ENCODE measurements around the gene FLACC1.
"Not testable (repeated sequence)": the region's sequence is repeated elsewhere in the genome, so short reads cannot be mapped to it uniquely, and the experiment has no call there.

Gene FLACC1

DNA sequence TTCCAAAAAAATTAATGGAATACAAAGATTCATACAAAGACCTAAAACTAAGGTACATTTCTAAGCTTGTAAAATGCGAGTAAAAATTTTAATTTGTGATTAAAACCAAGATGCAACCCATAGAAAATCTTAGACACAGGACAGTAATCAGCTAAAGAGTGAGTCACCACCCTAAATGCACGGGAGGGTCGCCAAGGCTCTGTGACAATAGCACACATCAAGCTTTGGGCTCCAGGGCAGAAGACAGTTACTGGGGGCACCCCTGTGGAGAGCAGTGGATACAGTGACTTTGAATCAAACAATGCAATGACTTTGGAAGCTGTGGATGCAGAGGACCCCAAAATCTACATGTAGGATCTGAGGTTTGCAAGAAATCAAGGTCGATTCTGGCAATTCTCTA is 7.5 kb downstream of the FLACC1 start:
- DNase-seq (ENCODE audit: low spot score) = no peak

DNA sequence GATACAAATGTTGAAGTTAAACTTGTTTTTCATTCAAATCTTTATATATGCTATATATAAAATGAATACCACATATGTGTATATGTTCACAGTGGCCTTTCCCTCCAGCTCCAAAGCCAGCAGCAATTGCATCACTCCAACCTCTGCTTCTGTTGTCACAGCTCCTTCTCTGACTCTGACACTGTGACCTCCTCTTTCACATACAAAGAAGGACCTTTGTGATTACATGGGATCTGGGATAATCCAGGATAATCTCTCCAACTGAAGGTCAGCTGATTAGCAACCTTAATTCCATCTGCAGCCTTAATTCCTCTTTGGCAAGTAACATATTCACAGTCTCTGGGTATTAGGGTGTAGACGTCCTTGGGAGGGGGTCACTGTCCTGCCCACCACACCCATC is 8.4 kb downstream of the FLACC1 start:
- no peak for DNase-seq (ENCODE audit: low spot score)

DNA sequence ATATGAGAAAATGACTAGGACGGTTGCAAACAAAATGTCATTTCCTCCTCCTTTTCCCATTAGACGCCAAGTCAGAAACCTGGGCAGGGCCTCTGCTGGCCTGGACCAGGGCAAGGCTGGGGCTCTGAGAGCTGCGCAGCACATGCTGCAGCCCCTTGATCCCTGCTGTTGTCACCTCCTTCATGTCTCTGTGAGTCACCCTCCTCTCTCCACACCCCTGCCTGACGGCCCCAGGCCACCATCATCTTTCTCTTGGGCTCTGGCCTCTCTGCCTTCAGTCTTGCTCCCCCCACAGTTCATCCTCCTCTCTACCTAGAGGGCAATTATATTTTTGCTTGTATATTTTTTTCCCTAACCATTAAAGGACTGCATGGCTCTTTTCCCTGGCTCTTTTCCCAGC is 10.0 kb downstream of the FLACC1 start:
- DNase-seq (ENCODE audit: low spot score) = no peak

- no peak for DNase-seq (ENCODE audit: low spot score)
These were observed 11.4 kb downstream of the FLACC1 start for GRCh38 chr2:201345625-201346213.

- no peak for DNase-seq (ENCODE audit: low spot score)
These were observed 12.3 kb downstream of the FLACC1 start for GRCh38 chr2:201344663-201345366.

GRCh38 chr2:201343559-201343958 is 13.6 kb downstream of the FLACC1 start:
- no peak for DNase-seq (ENCODE audit: low spot score)

GRCh38 chr2:201342923-201343322 is 14.2 kb downstream of the FLACC1 start:
- DNase-seq (ENCODE audit: low spot score) = no peak

DNA sequence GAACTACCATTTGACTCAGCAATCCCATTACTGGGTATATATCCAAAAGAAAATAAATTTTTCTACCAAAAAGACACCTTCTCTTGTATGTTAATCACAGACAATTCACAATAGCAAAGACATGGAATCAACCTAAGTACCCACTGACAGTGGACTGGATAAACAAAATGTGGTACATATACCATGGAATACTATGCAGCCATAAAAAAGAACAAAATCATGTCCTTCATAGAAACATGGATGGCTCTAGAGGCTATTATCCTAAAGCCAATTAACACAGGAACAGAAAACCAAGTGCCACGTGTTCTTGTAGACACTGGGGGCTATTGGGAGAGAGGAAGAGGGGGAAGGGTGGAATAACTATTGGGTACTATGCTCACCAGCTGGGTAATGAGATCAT is 27.7 kb downstream of the FLACC1 start:
- DNase-seq (ENCODE audit: low spot score) = no peak

DNA sequence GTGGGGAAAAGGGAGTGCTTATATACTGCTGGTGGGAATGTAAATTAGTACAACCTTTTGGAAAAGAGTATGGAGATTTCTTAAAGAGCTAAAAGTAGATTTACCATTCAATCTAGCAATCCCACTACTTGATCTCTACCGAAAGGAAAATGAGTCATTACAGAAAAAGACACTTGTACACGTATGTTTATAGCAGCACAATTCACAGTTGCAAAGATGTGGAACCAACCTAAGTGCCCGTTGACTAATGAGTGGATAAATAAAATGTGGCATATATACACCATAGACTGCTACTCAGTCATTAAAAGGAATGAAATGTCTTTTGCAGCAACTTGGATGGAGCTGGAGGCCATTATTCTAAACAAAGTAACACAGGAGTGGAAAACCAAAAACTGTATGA is 29.5 kb downstream of the FLACC1 start:
- DNase-seq (ENCODE audit: low spot score) = no peak

DNA sequence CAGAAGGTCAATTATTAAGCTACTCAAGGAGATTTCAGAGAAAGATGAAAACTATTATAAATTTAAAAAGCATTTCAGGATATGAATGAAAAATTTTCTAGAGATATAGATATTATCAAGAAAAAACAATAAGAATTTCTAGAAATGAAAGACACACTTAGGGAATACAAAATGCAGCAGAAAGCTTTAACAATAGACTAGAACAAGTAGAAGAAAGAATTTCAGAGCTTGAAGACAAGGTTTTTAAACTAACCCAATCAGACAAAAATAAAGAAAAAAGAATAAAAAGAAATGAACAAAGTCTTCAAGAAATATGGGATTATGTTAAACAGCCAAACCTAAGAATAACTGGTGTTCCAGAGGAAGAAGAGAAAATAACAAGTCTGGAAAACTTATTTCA is 34.4 kb downstream of the FLACC1 start:
- no peak for DNase-seq (ENCODE audit: low spot score)

DNA sequence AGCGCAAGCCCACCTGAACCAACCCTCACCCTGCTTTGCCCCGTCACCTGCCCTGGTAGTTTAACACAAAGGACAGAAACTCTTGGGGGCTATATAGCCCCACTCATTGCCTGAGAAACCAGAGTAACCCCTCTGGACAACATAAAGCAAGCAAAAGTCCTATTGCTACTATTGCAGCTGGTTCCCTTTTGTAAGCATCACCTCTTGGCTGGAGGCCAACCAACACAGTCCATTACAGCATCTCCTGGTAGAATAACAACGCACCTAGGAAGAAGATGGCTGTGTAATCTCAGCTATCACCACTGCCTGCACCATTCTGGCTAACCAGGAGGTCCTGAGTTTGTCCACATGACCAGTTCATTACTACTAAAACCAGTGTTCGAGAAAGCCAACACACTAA is 36.4 kb downstream of the FLACC1 start:
- DNase-seq (ENCODE audit: low spot score) = no peak

GRCh38 chr2:201320257-201320656 is 36.9 kb downstream of the FLACC1 start:
- DNase-seq (ENCODE audit: low spot score) = no peak

DNA sequence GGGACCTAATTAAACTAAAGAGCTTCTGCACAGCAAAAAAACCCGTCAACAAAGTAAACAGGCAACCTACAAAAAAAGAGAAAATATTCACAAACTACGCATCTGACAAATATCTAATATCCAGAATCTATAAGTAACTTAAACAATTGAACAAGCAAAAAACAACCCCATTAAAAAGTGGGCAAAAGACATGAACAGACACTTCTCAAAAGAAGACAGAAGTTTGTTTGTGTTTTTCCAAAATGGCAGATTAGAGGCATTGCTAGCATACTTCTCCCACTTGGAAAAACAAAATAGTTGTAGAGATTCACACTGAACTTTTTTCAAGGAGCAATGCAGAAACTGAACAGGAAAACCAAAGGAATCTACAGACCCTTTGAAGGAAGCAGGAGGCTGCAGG is 37.6 kb downstream of the FLACC1 start:
- DNase-seq (ENCODE audit: low spot score) = no peak

- DNase-seq (ENCODE audit: low spot score) = no peak
These were observed 43.8 kb downstream of the FLACC1 start for GRCh38 chr2:201313362-201313761.

DNA sequence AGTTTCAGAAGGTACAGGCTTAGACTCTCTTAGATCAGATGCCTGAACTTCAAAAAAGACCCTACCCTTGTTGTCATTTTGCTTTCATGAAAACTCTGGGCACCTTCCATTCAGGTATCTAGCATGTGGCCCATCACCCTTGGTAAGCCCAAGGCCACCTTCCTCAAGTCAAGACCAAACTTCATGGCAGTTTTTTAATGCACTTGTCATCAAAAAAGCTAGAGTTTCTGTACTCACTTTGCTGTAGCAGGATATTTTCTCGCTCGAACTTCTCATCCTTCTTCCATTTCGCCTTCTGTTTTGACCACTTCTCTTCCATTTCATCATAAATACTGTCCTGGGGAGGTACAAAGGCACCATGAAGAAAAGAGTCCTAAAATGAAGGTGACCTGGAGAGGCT is 48.2 kb downstream of the FLACC1 start:
- no peak for DNase-seq (ENCODE audit: low spot score)

GRCh38 chr2:201307876-201308275 is 49.3 kb downstream of the FLACC1 start:
- DNase-seq (ENCODE audit: low spot score) = no peak

DNA sequence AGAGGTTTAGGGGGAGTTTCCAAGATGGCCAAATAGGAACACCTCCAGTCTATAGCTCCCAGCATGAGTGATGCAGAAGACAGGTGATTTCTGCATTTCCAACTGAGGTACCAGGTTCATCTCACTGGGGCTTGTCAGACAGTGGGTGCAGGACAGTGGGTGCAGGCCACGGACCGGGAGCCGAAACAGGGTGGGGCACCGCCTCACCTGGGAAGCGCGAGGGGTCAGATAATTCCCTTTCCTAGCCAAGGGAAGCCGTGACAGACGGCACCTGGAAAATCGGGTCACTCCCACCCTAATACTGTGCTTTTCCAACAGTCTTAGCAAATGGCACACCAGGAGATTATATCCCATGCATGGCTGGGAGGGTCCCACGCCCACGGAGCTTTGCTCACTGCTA is 57.2 kb downstream of the FLACC1 start:
- DNase-seq (ENCODE audit: low spot score) = not testable (repeated sequence)

DNA sequence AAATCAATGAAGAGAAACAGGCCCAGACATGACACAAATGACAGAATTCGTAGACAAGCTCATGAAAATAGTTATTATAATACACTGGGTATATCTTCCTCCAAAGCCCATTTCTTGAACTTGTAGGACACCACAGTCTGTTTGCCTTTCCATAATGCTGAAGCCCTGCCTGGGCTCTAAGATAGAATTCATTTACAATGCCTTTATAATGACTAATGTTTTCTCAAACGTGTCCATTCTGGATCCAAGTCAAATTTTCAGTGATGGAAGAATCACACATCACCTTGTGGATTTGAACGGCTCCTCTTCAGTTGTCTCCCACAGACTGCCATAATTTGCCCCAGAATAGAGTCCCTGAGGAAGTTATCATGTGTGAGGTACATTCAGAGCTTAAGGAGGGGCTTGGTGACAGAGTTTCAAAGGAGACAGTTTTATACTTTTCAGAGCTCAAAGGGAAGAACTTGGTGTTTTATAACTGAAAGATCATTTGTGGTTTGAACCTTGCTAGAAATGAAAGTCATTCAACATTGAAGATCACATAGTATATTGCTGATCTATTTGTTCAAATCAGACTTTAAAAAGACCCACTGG is 58.6 kb downstream of the FLACC1 start:
- DNase-seq (ENCODE audit: low spot score) = no peak

DNA sequence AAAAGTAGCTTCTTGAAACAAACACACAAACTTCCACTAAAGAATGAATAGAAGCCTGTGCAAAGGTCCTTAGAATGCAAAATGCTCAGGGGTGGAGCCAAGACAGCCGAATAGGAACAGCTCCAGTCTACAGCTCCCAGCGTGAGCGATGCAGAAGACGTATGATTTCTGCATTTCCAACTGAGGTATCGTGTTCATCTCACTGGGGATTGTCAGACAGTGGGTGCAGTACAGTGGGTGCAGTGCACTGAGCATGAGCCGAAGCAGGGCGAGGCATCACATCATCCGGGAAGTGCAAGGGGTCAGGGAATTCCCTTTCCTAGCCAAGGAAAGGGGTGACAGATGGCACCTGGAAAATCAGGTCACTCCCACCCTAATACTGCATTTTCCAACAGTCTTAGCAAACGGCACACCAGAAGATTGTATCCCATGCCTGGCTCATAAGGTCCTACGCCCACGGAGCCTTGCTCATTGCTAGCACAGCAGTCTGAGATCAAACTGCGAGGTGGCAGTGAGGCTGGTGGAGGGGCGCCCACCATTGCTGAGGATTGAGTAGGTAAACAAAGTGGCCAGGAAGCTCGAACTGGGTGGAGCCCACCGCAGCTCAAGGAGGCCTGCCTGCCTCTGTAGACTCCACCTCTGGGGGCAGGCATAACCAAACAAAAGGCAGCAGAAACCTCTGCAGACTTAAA is 66.5 kb downstream of the FLACC1 start:
- not testable (repeated sequence) for DNase-seq (ENCODE audit: low spot score)

DNA sequence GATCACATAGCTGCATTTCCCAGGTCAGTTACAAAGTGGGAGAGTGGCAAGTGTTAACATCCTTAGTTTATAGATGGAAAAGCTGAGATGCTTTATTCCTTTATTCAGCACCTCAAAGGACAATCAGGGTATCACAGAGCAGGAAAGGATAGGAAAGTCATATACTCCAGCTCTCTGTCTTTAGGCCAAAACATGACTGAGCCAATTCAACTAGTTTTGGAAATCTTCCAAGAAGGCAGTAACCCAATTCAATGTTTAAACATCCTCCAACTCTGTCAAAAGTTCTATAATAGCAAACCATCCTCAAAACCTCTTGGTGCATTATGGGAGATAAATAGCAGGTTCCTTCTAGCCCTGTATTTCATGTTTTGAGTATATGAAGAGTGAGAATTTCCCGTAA is 71.6 kb downstream of the FLACC1 start:
- DNase-seq (ENCODE audit: low spot score) = no peak

DNA sequence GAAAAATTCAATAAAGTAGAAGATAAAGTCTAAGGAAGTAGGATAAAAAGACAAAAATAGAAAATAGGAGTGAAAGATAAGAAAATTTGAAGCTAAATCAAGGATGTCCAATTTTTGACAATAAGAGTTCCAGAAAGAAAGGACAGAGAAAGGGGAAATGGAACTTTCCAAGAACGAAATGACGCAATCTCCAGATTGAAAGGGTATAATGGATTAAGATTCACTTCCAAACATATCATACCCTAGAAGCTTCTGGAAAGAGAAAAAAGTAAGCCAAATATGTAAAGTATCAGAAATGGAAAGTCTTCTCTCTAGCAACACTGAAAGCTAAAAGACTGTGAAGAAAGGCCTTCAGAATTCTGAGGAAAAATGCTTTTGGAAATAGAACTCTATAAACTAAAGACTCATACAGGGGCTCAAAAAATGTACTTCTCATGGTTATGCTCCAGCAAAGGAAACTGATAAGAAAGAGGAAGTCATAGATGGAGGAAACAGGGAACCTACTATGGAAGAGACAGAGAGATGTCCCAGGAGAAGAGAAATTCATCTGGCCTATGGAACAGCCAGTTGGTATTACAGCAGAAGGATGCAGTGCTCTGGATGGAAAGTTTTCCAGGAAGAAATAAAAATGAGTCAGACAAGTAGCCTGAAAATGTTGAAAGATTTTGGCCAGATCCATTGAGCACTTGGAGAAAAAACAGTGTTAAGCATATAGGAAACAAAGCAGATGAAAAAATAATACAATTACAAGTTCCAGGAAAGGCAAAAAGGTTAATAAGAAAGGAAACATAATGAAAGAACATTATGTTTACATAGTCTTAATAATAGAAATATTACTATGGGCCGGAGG is 76.7 kb downstream of the FLACC1 start:
- no peak for DNase-seq (ENCODE audit: low spot score)

DNA sequence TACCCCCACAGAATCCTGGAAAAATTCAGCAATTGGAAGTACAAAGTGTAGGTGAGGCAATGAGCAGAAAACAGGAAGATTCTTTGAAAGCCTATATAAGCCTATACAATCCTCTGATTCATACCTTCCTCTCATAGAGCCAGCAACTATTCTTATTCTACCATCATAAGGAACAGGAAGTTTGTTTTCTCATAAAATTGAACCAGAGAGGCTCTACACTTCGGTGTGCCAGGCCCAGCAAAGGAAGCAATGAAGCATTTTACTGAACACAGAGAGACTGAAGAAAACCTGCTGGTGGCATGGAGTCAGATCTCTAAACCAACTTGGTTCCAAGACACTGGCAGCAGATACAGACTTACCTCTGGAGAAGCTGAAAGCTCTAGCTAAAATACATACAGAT is 78.1 kb downstream of the FLACC1 start:
- no peak for DNase-seq (ENCODE audit: low spot score)
